Stimulated activated CD4-positive, alpha-beta T cell treated with anti-CD3 and anti-CD28 coated beads, Interleukin-2, amount 100 ng/mL, for 24 hours (primary cell): Measurements from ENCODE around the gene PLXNB3.
"Not testable (repeated sequence)": the region's sequence is repeated elsewhere in the genome, so short reads cannot be mapped to it uniquely, and the experiment has no call there.

Experiments
- DNase-seq, 2 donors: peaks; one replicate each; pipeline ENCODE4 v3.0.0-alpha.2; 2020

Gene PLXNB3

DNA sequence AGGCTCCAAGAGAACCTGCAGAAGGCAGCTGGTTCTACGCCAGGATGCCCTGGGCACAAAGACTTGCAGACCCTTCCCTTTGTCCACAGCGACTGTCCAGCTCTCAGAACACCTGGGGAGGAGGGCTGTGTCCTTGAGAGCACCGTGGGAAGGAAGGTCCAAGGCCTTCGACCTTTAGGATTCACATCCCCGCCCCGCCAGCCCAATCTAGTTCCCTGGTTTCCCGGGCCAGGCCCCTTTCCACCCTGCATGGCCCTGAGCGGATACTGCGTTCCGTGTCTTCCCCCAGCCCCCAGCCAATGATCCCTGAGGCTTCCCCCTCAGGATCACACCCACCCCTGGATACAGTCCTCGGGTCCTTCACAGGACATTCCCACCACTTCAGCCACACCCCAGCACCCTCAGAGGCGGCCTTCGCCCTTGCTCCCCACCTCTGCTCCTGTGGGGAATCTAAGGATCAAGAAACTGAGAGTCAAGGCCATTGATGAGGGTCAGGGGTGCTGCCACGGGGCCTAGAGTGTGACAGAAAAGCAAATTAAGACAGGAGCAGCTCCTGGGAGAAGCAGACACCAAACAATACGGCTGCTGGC, 30.3 kb upstream of the PLXNB3 start:
- no peak for DNase-seq

DNA sequence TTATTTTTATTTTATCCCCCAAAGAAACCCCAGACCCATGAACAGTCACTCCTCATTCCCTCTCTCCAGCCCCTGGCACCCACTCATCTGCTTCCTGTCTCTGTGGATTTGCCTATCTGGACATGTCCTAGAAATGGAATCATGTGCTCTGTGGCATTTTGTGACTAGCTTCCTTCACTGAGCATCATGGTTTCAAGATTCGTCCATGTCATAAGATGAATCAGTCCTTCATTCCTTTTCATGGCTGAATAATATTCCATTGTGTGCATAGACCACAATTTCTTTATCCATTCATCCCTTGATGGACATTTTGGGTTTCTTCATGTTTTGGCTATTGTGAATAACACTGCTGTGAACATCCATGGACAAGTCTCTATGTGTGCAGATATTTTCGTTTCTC, 29.2 kb upstream of the PLXNB3 start:
- DNase-seq = no peak

DNA sequence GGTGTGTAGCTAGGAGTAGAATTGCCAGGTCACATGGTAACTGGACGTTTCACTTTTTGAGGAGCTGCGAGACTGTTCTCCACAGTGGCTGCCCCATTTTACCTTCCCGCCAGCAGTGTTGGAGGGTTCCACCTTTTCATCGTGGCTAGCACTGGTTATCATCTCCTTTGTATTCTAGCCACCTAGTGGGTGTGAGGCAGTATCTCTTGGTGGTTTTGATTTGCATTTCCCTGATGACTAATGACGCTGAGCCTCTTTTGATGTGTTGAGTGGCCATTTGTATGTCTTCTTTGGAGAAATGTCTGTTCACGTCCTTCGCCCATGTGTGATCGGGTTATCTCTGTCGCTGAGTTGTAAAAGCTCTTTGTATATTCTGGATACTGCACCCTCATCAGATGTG, 28.8 kb upstream of the PLXNB3 start:
- DNase-seq = no peak

DNA sequence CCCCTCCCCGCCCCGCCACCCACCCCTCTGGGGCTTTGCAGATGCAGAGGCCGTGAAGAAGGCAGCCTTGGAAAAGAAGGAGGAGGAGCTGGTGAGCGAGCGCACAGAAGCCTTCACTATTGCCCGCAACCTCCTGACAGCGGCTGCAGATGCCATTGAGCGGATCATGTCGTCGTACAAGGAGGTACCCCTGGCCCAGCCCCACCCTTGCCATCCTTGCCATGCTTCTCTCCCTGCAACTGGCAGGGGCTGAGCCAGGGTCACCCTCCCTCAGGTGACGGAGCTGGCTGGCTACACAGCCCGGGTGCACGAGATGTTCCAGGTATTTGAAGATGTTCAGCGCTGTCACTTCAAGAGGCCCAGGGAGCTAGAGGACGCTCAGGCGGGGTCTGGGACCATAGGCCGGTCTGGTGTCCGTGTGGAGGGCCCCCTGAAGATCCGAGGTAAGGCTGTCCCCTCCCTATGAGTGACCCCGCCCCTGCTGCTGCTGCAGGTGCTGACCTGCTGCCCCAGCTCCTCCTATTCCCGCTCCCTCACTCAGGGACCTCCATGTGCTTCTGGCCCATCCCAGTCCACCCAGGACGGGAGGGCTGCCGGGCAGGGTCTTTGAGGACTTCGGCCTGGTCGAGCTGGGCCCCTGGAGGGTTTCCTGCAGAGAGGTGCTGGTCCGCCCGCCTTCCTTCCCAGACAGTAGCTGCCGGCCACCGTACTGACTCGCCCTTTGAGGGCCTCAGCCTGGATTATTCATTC, 27.8 kb upstream of the PLXNB3 start:
- DNase-seq = no peak

DNA sequence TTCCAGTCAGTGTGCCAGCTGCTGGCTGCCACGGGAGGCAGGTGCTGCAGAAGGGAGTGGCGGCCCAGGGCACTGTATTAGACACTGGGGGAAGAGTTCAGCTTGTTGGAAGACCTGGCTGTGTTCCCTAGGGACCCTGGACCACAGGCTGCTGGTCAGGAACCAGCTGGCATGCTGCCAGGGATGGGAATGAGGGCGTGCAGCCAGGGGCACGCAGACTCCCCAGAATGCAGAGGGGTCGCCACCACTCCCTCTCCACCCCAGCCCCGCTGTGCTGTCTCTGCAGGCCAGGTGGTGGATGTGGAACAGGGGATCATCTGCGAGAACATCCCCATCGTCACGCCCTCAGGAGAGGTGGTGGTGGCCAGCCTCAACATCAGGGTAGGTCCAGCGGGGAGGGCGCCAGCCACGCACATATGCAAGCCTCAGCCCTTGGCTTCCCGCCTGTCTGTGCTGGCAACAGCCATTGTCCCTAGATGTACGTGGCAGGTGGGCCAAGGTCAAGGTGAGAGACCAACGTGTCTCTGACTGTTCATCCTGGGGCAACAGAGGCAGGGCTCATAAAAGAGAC, 27.1 kb upstream of the PLXNB3 start:
- no peak for DNase-seq

DNA sequence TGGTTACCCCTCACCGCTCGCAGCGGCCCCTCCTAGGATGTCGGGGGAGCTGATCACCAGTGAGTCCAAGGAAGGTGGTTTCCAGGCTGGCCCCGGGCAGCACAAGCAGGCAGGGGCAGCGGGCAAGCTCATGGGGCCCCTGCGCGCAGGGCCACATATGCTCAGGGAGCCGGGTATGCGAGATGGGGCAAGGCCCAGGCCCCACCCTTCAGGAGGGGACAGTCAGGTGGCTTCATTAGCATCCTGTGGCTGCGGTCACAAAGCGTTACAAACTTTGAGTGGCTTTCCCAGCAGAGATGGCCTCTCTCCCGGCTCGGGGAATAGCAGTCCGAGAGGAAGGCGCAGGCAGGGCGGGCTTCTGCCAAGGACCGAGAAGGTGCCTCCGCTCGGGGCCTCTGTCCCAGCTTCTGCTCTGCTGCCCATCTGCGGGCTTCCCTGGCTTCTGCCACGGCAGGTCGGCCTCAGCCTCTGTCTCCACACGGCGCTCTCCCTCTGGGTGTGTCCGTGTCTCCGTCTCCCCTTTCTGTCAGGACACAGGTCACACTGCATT, 25.9 kb upstream of the PLXNB3 start:
- no peak for DNase-seq

DNA sequence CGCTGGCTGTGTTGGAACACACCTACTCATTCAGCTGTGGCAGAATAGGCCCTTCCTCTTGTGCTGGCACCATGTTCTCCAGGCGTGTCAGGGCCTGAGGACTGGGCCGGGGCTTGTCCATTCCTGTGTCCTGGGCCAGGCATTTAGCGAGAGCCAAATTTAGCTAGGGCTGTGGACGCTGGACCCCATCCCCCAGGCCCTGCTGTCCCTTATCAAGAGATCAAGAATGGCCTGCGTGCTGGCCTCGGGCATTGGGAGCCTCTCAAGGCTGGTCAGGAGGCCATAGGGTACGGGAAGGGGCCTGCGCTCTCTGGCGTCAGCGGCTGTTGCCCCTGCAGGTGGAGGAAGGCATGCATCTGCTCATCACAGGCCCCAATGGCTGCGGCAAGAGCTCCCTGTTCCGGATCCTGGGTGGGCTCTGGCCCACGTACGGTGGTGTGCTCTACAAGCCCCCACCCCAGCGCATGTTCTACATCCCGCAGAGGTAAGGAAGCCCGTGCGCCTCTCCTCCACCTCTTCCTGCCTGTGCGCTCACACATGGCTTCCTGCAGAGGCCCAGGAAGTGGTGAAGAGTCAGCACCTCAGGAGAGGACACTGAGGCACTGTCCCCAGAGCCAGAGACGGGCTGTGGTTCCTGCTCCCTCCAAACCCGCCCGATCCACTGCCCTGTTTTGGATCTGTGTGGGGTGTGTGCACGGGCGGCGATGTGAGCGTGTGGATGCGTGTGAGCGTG, 24.1 kb upstream of the PLXNB3 start:
- DNase-seq = no peak

DNA sequence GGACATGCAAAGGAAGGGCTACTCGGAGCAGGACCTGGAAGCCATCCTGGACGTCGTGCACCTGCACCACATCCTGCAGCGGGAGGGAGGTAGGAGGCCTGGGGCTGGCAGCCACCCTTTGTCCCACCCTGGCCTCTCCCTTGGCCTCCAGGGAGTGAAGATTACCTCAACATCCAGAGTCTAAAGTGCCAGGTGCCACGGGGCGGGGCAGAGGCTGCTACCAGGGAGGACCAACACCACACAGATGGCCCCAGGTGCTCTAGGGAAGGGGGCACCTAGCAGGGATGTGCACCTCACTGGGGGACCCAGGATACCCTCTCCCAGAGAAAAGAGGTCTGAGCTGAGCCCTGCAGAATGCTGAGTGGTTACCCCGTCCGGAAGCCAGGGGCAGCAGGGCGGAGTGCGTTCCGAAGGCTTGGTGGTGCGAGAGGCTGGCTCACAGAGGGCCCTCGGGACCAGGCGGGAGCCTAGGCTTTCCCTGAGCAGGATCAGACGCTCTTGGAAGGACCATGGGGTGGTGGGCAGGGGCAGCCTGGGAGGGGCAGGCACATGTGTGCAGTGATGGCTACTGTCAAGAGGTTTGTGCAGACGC, 23.3 kb upstream of the PLXNB3 start:
- DNase-seq = no peak

DNA sequence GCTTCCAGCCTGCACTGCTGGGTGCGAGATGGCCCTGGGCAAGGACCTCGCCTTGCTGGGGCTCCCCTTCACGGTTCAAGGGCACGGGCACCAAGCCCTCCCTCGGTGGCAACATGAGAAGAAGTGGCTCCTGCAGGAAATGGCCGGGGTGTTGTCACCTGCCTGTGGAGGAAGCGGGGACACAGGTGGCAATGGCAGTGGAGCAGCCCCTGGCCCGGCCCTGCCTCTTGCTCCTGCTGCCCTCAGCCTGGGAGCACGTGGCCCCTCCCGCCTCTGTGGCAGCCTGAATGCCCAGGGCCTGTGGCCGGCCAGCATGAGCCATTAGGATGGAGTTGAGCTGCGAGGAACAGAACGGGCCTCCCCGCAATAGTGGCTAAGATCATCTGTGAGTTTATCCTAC, 22.6 kb upstream of the PLXNB3 start:
- DNase-seq = no peak

DNA sequence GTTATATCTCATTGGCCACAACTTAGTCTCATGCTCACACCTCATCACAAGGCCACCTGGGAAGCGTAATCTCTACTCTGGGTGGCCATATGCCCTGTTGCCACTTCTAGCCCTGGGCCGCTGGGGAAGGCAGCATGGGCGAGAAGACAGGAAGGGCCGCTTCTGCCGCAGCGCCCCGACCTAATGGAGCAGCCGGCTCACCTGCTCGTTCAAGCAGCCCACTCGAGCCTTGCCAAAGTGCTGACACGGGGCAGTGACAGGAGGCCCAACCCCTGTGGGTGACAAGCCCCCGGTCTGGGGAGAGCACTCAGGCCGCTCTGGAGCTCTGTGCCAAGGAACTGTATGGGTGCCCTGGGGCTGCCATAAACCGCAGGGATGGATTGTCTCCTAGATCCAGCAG, 21.9 kb upstream of the PLXNB3 start:
- not testable (repeated sequence) for DNase-seq

DNA sequence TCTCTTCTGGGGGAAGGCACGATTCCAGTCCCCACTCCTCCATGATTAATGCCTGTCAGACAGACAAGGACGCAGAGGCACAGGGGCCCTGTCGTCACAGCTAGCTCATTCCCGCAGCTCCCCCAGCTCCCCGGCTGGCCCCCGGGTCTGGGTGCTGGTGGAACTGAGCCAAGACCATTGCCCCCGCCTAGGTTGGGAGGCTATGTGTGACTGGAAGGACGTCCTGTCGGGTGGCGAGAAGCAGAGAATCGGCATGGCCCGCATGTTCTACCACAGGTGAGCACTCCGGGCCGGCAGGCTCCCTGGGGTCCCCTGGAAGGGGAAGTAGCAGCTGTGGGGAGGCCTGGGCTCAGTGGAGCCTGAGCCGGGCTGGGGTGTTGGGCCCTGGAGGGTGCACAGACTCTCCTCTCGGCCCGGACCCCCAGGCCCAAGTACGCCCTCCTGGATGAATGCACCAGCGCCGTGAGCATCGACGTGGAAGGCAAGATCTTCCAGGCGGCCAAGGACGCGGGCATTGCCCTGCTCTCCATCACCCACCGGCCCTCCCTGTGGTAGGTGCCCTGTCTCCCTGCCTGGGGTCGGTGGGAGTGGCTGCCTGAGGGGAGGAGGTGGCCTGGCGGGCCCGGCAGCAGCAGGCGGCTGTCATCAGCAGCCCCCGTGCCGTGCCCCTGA, 21.1 kb upstream of the PLXNB3 start:
- DNase-seq = not testable (repeated sequence)

DNA sequence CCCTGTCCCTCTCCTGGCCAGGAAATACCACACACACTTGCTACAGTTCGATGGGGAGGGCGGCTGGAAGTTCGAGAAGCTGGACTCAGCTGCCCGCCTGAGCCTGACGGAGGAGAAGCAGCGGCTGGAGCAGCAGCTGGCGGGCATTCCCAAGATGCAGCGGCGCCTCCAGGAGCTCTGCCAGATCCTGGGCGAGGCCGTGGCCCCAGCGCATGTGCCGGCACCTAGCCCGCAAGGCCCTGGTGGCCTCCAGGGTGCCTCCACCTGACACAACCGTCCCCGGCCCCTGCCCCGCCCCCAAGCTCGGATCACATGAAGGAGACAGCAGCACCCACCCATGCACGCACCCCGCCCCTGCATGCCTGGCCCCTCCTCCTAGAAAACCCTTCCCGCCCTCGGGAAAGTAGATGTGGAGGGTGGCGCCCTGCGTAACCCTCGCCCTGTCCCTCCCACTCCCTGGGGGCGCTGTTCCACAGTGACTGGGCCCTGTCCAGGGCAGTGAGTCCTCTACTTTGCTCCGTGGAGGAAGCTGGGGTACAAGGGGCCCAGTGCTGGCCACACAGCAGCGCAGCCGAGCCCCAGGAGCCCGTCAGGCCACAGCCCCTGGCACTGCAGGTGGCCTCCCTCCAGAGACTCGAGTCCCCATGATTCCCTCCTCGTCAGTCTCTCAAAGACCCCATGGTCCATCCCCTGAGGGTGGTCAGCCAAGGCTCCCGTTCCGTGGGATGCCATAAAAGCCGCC, 20.4 kb upstream of the PLXNB3 start:
- DNase-seq = not testable (repeated sequence)

DNA sequence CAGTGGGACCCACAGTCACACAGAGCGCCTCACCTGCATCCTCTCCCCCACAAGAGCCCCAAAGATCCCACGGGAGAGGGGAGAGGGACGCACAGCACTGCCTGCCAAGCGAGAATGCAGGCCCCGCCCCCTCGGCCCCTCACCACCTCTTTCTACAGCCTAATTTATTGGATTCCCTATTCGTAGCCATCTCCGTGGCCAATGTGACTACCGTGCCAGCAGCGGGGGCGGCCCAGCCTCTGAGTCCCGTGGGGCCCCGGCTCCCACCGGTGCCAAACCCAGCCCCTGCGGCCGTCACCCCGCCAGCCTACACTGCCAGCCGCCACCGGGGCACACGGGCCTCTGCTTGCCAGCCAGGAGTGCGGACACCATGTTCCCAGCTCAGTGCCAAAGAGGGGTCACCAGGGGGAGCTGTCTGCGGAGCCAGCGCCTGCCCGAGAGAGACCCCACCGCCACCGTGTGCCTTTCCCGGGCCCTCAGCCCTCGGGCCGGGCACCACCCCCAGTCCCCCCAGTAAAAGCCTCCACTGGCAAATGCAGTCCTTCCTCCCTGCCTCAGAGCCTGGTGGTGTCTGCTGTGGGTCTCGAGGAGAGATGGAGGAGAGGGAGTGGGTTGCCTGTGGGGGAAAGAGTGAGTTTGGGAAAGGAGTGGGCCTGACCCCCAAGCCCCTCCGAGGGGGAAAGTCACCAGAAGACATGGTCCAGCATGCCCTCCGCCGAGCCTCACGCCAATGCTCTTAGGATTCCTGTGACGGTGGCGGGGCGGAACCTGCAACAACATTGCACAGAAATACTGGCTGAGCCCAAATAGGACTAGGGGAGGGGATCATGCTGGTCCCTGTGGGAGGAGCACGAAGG, 19.6 kb upstream of the PLXNB3 start:
- DNase-seq = no peak

DNA sequence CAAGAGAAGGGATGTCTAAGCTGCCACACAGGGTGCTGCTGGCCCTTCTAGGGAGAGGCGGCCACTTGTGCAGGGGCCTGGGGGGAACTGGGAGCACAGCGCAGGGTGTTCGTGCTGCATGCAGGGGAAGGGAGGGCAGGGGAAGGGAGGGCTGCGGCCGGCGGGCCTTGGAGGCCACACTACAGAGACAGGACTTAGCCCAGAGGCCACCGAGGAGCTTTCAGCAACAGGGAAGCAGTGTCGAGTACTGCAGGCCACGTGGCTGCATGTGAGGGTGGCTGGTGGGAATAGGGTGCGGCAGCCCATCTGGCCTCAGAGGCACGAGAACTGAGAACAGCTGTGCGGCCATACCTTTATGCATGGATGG, 19.0 kb upstream of the PLXNB3 start:
- DNase-seq = not testable (repeated sequence)

DNA sequence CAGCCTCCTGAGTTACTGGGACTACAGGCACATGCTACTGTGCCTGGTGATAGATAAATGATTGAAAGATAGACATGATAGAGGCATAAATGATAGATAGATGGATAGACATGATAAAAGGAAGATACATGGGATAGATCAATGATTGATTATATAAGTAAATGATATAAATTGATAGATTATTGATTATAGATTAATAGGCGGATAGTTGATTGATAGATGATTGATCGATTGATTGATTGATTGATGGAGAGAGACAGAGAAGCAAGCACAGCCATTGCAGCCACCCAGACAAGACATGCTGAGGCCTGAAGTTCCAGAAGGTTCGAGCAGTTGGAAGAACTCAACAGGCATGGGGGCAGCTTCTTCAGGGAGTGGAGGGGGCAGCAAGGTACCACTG, 17.7 kb upstream of the PLXNB3 start:
- DNase-seq = no peak

DNA sequence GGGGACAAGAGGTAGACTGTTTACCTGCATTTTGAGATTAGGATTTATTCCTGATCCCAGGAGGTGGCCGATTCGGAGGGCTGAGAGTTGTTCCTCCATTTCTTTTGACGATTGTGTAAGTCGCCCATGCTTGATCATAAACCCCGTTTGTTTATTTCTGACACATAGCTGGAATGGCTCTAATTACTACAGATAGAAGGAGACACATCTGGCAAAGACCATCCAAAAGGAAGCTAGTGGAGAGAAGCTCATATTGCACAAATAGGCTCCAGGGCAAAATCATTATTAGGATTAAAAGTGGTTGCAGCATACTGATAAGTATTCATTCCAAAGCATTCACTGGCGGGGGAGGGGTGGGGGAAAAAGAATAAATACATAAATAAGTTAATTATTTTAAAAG, 17.1 kb upstream of the PLXNB3 start:
- not testable (repeated sequence) for DNase-seq

DNA sequence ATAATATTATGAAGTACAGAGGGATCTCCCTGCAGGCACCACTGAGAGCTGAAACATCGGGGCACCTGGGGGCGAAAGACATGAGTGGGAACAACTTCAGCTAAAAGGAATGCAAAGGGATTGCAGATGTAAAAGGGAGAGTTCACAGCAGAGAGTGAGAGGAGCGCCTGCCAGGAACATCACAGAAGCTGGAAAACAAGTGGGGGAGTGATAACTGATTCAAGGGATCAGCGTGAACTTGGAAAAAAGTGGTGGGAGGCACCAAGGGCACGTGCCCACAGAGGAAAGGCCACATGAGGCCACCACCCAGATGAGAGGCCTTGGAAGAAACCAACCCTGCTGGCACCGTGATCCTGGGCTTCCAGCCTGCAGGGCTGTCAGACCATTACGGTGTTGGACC, 15.0 kb upstream of the PLXNB3 start:
- DNase-seq = not testable (repeated sequence)

DNA sequence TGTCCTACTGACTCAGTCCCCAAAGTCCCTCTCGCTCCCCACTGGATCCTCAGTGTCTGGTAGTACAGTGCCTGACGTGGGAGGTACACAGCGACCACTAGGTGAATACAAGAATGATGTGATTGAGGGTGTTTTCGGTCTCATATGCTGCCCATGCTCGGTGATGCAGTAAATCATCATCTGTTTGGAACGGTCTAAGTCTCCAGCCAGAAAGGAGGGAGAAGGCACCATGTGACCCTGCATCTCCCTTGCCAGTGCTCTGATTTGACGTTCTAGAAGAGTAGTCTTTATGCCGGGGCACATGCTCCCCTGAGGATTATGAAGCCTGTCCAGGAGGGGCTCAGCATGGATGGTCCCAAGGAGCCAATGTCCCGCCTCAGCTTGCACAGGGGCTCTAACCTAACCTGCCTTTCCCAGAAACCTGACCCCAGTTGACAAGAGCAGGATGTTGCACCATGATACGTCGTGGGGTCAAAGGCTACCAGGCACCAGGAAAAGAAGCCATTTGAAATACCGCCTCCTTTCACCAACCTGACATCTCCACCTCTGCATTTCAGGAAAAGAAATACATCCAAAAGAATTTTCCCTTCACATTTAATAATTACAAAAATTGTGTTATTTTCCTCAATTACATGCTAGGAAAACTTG, 13.8 kb upstream of the PLXNB3 start:
- no peak for DNase-seq

DNA sequence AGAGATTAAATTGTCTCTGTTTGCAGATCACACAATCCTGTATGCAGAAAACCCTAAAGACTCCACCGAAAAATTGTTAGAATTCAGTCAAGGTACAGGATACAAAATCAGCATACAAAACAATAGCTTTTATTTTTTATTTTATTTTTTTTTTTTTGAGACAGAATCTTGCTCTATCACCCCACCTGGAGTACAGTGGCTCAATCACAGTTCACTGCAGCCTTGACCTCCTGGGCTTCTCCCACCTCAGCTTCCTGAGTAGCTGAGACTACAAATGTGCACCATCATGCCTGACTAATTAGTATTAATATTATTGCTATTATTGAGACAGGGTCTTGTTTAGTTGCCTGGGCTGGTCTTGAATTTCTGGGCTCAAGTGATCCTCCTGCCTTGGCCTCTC, 8.9 kb upstream of the PLXNB3 start:
- no peak for DNase-seq

DNA sequence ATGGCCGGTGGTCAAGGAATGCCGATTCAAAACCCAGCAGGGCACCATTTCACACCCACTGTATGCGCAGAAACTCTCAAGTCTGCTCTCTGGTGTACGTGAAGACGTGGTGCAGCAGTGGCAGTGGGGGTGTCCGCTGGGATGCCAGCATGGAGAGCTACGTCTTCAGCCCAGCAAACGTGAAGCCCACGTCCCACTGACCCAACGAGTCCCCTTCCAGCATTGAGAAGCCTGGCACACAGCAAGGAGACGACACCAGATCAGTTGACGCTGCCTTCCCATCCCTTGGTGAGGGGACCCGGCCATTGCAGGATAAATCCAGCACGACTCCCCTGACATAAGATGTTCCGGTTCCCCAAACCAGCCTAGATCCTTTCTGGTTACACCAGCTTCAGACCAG, 2.2 kb upstream of the PLXNB3 start:
- no peak for DNase-seq
